IMR-90 (cell line): ENCODE data around the gene TMEM245.

Source experiments
- BHLHE40 ChIP-seq: fragments of 150-350 bp; IDR thresholded peaks from 2 replicates; pipeline ENCODE4 v1.6.1; 2016; ENCODE audit warnings: mild to moderate bottlenecking, low read depth, low read length
- MAZ ChIP-seq: IDR thresholded peaks from 2 replicates; pipeline ENCODE4 v1.6.1; 2012; ENCODE audit warnings: low read depth, mild to moderate bottlenecking, low read length, improper control_type of control experiment, moderate library complexity, borderline replicate concordance
- POLR2A ChIP-seq: IDR thresholded peaks from 2 replicates; pipeline ENCODE4 v1.6.1; 2012; ENCODE audit warnings: mild to moderate bottlenecking, low read depth, low read length
- RAD21 ChIP-seq: IDR thresholded peaks from 2 replicates; pipeline ENCODE4 v1.6.1; 2012; ENCODE audit warnings: low read length, improper control_type of control experiment
- RCOR1 ChIP-seq: IDR thresholded peaks from 2 replicates; pipeline ENCODE4 v1.6.1; 2012; ENCODE audit warnings: mild to moderate bottlenecking, low read length, improper control_type of control experiment; ENCODE audit not compliant: insufficient replicate concordance
- RFX5 ChIP-seq: IDR thresholded peaks from 2 replicates; pipeline ENCODE4 v1.8.0; 2012; ENCODE audit warnings: low read depth, mild to moderate bottlenecking, low read length, moderate library complexity
- SMC3 ChIP-seq: fragments of 150-350 bp; IDR thresholded peaks from 2 replicates; pipeline ENCODE4 v1.6.1; 2016; ENCODE audit warnings: low read depth, mild to moderate bottlenecking, antibody characterized with exemption, low read length, moderate library complexity
- TF ChIP-seq, protein P1 (sequence below): fragments of 150-350 bp; IDR thresholded peaks from 2 replicates; pipeline ENCODE4 v1.6.1; 2017; ENCODE audit warnings: mild to moderate bottlenecking, antibody characterized with exemption, low read length, low read depth
- TF ChIP-seq, protein P2 (sequence below): conservative IDR thresholded peaks from 2 replicates; pipeline ENCODE4 v1.5.1; 2012; ENCODE audit warnings: mild to moderate bottlenecking, low read depth, low read length, improper control_type of control experiment

DNA sequence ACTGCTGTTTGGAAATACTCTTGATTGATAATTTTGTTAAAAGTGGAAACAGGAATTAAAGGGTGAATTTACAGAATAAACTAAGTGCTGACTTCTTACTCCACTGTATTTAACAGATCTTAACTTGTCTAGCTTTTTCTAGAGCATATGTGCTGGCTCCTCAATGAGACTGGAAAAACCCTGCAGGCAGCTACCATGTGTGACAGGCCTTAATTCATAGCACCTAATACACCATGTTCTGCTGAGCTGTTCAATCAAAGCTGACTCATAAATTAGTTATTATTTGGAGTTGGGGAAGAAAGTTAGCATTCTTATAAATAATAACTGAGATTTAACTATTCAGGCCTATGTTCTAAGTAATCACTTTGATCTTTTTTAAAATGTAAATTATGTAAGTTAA is 135.9 kb downstream of the TMEM245 start:
- TF ChIP-seq, protein P1, sequence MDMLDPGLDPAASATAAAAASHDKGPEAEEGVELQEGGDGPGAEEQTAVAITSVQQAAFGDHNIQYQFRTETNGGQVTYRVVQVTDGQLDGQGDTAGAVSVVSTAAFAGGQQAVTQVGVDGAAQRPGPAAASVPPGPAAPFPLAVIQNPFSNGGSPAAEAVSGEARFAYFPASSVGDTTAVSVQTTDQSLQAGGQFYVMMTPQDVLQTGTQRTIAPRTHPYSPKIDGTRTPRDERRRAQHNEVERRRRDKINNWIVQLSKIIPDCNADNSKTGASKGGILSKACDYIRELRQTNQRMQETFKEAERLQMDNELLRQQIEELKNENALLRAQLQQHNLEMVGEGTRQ = no peak
- TF ChIP-seq POLR2A (no peak), SMC3 (no peak), RAD21 (no peak), RFX5 (no peak), RCOR1 (no peak), BHLHE40 (no peak), MAZ (no peak)
- TF ChIP-seq, protein P2, sequence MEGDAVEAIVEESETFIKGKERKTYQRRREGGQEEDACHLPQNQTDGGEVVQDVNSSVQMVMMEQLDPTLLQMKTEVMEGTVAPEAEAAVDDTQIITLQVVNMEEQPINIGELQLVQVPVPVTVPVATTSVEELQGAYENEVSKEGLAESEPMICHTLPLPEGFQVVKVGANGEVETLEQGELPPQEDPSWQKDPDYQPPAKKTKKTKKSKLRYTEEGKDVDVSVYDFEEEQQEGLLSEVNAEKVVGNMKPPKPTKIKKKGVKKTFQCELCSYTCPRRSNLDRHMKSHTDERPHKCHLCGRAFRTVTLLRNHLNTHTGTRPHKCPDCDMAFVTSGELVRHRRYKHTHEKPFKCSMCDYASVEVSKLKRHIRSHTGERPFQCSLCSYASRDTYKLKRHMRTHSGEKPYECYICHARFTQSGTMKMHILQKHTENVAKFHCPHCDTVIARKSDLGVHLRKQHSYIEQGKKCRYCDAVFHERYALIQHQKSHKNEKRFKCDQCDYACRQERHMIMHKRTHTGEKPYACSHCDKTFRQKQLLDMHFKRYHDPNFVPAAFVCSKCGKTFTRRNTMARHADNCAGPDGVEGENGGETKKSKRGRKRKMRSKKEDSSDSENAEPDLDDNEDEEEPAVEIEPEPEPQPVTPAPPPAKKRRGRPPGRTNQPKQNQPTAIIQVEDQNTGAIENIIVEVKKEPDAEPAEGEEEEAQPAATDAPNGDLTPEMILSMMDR = no peak
